ENCODE measurements around the gene P2RY12.

The P2RY12 gene

DNA sequence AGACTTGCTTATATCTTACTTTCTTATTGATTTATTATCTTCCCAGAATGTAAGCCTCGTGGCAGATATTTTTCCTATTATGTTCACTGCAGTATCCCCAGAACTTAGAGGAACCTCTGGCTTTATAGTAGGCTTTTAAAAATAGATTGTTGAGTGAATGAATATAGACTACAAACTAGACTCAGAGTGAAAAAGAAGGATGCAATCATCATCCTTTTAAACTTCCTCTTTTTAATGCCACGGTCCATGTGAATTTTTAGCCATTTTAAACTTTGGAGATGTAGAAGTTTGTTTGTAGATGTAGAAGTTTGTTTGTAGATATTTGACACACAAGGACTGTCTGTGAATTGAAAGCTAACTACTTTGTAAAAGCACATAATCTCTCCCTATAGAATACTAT, 7.2 kb upstream of the P2RY12 start:
- no peak for TF ChIP-seq ZC3H10 (CRISPR knock-in tag; IDR thresholded peaks at IDR 0.05)
- TF ChIP-seq, protein P1, sequence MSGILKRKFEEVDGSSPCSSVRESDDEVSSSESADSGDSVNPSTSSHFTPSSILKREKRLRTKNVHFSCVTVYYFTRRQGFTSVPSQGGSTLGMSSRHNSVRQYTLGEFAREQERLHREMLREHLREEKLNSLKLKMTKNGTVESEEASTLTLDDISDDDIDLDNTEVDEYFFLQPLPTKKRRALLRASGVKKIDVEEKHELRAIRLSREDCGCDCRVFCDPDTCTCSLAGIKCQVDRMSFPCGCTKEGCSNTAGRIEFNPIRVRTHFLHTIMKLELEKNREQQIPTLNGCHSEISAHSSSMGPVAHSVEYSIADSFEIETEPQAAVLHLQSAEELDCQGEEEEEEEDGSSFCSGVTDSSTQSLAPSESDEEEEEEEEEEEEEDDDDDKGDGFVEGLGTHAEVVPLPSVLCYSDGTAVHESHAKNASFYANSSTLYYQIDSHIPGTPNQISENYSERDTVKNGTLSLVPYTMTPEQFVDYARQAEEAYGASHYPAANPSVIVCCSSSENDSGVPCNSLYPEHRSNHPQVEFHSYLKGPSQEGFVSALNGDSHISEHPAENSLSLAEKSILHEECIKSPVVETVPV (CRISPR knock-in tag; IDR thresholded peaks at IDR 0.05) = no peak
- TF ChIP-seq, protein P2, sequence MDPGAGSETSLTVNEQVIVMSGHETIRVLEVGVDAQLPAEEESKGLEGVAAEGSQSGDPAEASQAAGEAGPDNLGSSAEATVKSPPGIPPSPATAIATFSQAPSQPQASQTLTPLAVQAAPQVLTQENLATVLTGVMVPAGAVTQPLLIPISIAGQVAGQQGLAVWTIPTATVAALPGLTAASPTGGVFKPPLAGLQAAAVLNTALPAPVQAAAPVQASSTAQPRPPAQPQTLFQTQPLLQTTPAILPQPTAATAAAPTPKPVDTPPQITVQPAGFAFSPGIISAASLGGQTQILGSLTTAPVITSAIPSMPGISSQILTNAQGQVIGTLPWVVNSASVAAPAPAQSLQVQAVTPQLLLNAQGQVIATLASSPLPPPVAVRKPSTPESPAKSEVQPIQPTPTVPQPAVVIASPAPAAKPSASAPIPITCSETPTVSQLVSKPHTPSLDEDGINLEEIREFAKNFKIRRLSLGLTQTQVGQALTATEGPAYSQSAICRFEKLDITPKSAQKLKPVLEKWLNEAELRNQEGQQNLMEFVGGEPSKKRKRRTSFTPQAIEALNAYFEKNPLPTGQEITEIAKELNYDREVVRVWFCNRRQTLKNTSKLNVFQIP (CRISPR knock-in tag; IDR thresholded peaks at IDR 0.05; ENCODE audit: borderline replicate concordance, low read depth) = no peak
- ATAC-seq = no peak

GRCh38 chr3:151387842-151388241, 3.3 kb upstream of the P2RY12 start:
- no peak for ATAC-seq
- TF ChIP-seq ZC3H10 (CRISPR knock-in tag; IDR thresholded peaks at IDR 0.05) = no peak
- TF ChIP-seq, protein P2 (CRISPR knock-in tag; IDR thresholded peaks at IDR 0.05; ENCODE audit: borderline replicate concordance, low read depth) = no peak

DNA sequence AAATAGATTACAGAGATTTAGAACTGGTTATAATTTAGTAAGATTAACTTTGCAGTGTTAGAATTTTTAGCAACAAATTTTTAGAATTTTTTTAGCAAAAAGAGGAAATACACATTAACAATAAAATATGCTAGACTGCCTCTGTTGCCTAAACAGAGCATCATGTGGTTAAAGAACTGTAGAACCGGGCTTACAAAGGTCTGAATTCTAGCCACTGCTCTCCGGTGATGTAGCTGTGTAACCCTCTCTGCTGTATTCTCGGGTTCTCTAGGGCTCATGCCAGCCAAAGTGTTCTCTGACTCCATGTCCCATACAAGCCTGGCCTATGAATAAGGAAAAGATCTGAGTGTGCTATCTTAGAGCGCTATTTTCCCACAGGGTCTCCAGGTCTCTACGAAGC, 2.9 kb upstream of the P2RY12 start:
- TF ChIP-seq ZFP30 (CRISPR knock-in tag; IDR thresholded peaks at IDR 0.05) = no peak
- TF ChIP-seq TOX (CRISPR knock-in tag; IDR thresholded peaks at IDR 0.05; ENCODE audit: borderline replicate concordance) = no peak
- no peak for TF ChIP-seq ESRRG (CRISPR knock-in tag; IDR thresholded peaks at IDR 0.05)
- no peak for TF ChIP-seq ZNF8 (CRISPR knock-in tag; IDR thresholded peaks at IDR 0.05)
- no peak for TF ChIP-seq ZNF565 (CRISPR knock-in tag; conservative IDR thresholded peaks at IDR 0.05; ENCODE audit: low read depth)
- TF ChIP-seq CSDC2 (CRISPR knock-in tag; IDR thresholded peaks at IDR 0.05) = no peak
- TF ChIP-seq, protein P2 (CRISPR knock-in tag; IDR thresholded peaks at IDR 0.05; ENCODE audit: borderline replicate concordance, low read depth) = no peak
- TF ChIP-seq SNAI2 (CRISPR knock-in tag; IDR thresholded peaks at IDR 0.05) = no peak
- no peak for TF ChIP-seq BACH2 (CRISPR knock-in tag; IDR thresholded peaks at IDR 0.05; ENCODE audit: borderline replicate concordance)
- no peak for TF ChIP-seq TCF4 (CRISPR knock-in tag; IDR thresholded peaks at IDR 0.05; ENCODE audit: borderline replicate concordance)
- no peak for TF ChIP-seq PPARA (CRISPR knock-in tag; IDR thresholded peaks at IDR 0.05; ENCODE audit: borderline replicate concordance)
- TF ChIP-seq ISL1 (CRISPR knock-in tag; IDR thresholded peaks at IDR 0.05) = no peak
- TF ChIP-seq RARB (CRISPR knock-in tag; IDR thresholded peaks at IDR 0.05) = no peak
- TF ChIP-seq TSHZ2 (CRISPR knock-in tag; IDR thresholded peaks at IDR 0.05) = no peak
- TF ChIP-seq ZFP3 (CRISPR knock-in tag; IDR thresholded peaks at IDR 0.05) = no peak
- ATAC-seq = no peak

DNA sequence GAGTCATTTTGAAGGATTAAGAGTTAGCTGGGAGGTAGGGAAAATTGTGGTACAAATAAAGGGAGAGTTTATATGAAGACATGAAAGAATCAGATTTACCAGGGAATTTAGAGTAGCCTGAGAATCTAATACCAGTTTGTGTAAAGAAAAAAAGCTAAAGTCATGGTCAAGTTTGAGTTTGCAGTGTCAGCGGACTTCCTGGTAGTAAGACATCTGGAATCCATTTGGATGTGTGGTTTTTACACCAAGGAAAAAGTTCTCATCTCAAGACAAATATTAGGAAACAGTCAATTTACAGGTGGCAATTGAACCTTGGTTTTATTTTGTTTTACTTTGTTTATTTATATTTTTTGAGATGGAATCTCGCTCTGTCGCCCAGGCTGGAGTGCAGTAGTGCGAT, 1.5 kb upstream of the P2RY12 start:
- no peak for ATAC-seq
- no peak for TF ChIP-seq ZNF565 (CRISPR knock-in tag; conservative IDR thresholded peaks at IDR 0.05; ENCODE audit: low read depth)
- no peak for TF ChIP-seq ZNF8 (CRISPR knock-in tag; IDR thresholded peaks at IDR 0.05)
- no peak for TF ChIP-seq PPARA (CRISPR knock-in tag; IDR thresholded peaks at IDR 0.05; ENCODE audit: borderline replicate concordance)
- no peak for TF ChIP-seq ZC3H10 (CRISPR knock-in tag; IDR thresholded peaks at IDR 0.05)
- no peak for TF ChIP-seq SNAI2 (CRISPR knock-in tag; IDR thresholded peaks at IDR 0.05)
- no peak for TF ChIP-seq GLIS3 (CRISPR knock-in tag; IDR thresholded peaks at IDR 0.05)
- TF ChIP-seq CREB5 (CRISPR knock-in tag; IDR thresholded peaks at IDR 0.05; ENCODE audit: low read depth) = no peak
- TF ChIP-seq, protein P1 (CRISPR knock-in tag; IDR thresholded peaks at IDR 0.05) = no peak
- TF ChIP-seq TCF4 (CRISPR knock-in tag; IDR thresholded peaks at IDR 0.05; ENCODE audit: borderline replicate concordance) = no peak
